ENCODE data around the gene ATXN1.

The ATXN1 gene

DNA sequence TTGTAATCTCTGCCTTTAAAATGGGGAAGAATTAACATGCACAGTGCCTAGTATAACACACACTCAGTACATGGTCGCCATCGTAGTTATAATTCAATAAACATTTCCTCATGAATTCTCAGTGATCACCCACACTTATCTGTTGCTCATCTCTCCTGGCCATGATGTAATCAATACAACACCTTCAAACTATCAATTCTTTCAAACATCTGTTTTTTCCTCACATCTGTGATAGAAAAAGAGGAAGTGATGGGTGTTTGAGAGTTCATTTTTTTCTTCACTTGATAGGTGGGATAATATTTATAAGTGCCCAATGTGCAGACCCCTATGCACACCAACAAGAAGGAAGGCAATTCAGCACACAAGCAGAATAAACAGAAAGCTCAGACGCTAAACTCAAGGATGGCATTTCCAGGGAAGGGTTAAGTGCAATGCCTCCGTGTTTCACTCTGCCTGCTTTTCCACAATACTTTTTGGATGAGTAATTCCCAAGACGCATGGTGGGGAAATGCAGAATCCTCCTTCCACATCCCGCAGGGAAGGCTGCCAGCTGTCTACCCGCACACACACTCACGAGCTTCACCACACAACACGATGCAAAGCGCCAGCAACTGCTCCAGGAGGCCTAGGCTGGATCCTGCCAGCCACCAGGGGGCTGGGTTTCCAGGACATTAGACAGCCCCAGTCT is 422.5 kb downstream of the ATXN1 start:
- DNase-seq = peak; percentile 74

- peak; percentile 75 for DNase-seq
Observed at GRCh38 chr6:16337295-16337975, 423.8 kb downstream of the ATXN1 start.

DNA sequence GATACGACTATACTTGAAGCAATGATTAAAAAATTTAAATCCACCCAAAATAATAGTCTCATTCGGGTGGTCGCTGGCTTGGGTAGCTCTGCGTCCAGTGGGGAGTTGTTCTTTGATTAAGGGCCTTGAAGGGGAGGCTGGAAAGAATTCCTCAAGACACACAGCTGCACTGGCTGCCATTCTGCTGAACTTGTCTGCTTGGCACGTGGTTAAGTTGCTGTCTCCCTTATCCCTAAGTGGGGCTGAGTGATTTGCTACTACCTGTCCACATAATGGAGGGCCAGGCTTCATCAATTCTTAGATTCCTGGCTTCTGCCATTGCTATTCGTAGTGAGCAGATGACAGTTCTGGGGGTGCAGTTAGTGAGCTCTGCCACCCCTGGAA is 424.4 kb downstream of the ATXN1 start:
- no peak for DNase-seq

DNA sequence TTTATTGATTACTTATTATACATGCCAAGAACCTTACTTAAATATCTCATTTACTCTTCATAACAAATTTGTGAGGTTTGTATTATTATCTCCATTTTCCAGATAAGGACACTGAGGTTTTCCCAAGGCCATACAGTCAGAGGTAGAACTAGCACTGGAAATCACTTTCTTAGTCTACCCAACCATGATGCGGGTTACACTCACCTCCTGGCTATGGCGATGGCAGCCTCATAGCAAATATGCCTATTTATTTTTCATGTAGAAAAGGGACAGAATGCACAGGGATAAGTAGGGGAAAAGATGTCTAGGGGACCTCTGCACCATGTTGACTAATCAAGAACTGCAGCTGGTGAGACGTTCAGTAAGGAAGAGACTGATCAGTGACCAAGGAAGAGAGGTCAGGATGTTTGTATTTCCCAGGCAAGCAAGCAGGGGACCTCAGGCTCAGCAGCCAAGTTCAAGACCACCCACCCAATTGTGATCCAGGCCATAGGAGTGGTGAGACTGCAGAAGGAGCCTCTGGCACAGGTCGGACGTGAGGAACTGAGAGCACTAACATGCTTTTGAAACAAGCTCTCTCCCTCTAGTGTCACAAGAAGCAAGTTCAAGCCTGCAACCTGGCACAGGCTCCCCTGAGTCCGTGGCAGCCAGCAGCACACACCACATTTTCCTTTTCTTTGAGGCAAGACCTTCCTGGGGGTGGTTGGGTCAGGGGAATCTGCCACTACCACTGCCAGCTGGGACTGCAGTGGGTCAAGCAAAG is 425.0 kb downstream of the ATXN1 start:
- no peak for DNase-seq

DNA sequence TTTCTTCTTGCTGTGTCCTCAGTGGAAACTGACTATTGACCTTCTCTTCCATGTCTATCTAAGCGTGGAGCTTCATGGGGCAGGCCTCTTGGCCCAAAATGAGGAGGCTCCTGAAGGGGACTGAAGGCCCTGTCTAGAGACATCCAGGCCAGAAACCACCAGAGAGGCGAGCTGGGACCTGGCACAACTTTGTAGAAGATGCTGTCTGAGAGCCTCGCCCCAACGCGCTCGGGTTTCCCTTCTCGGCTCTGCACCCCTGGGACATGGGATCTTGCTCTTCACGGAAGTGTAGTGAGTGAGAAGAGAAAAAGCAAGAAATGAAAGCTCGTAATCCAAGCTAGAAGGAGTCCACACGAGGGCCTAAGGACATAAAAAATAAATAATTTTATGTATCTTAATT is 426.1 kb downstream of the ATXN1 start:
- DNase-seq = no peak

- no peak for DNase-seq
Observed at GRCh38 chr6:16334671-16335070, 426.6 kb downstream of the ATXN1 start.

GRCh38 chr6:16333580-16333979 is 427.7 kb downstream of the ATXN1 start:
- no peak for DNase-seq

GRCh38 chr6:16332175-16332542 is 429.1 kb downstream of the ATXN1 start:
- peak; percentile 68 for DNase-seq

DNA sequence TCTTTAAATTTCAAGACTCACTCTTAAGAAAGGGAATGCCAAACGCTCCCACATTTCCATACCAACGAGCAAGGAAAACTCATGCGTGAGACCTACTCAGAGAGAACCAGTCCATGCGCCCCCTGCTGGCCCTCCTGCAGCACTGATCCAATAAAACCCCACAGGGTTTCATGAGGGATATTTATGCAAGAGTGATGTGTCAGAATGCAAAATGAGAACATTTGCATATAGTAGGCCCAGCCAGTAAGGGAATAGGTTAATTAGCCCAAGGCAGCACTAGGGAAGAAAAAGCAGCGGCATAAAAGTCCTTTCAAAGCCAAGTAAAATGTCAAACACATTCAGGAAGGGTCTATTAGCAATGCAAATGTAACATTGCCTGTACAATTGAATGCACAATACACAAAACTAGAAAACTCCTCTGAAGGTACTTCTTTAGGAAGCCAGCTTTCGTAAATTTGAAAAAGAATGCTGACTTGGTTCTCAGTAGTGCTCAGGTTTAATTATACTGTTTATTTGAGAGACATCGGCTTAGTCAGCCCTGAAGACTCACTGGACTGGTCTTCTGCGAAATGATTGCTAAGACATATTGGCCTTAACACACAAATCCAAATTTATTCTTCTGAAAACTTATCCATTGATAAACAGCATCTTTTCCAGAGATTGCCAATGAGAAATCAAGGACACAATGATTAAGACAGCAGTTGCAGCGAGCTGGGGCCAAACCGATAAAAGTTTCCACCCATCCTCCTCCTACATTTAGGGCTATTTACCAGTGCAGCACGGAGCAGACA is 429.7 kb downstream of the ATXN1 start:
- peak; percentile 65 for DNase-seq

- no peak for DNase-seq
Observed at GRCh38 chr6:16329233-16329632, 432.0 kb downstream of the ATXN1 start.

- no peak for DNase-seq
Observed at GRCh38 chr6:16327777-16328325, 433.4 kb downstream of the ATXN1 start.

- DNase-seq = no peak
Observed at GRCh38 chr6:16326971-16327776, 434.1 kb downstream of the ATXN1 start.

GRCh38 chr6:16326531-16326930 is 434.7 kb downstream of the ATXN1 start:
- DNase-seq = no peak

DNA sequence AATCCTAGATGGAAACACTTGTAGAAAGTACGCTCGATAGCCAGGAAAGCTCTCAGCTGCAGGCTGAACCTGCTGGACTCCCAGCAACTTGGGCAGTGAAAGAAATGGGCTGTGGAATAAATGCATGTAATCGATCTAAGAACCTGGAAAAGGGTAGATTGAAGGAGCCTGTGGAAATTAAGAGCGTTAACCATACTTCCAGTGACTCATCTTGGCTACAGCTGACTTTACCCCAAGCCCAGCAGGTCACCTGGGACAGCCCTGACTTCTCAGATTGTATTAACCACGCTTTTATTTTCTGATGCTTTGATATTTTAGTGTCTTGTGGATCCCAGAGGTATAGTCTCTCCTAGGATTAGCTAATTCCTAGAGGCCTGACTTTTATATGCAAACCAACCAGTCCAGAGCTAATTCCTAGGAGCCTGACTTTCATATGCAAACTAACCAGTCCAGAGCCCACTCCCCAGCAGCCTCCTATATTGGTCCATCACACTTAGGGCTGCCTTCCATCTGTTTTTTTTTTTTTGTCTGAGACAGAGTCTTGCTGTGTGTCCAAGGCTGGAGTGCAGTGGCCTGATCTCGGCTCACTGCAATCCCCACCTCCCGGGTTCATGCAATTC is 436.5 kb downstream of the ATXN1 start:
- no peak for DNase-seq

GRCh38 chr6:16324184-16324583 is 437.1 kb downstream of the ATXN1 start:
- DNase-seq = no peak

- DNase-seq = peak; percentile 78
Observed at GRCh38 chr6:16322666-16323312, 438.5 kb downstream of the ATXN1 start.

DNA sequence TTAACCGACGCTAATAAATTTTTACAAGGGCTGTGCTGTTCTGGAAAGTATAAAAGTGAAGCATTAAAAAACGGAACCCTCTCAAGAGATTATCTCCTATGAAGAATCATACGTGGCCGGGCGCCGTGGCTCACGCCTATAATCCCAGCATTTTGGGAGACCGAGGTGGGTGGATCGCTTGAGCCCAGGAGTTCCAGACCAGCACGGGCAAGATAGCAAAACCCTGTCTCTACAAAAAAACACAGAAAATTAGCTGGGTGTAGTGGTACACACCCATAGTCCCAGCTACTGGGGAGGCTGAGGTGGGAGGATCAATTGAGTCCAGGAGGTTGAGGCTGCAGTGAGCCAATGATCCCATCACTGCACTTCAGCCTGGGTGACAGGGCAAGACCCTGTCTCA is 439.4 kb downstream of the ATXN1 start:
- no peak for DNase-seq

GRCh38 chr6:16321341-16321710 is 439.9 kb downstream of the ATXN1 start:
- no peak for DNase-seq

- DNase-seq = peak; percentile 85
Observed at GRCh38 chr6:16320533-16321340, 440.5 kb downstream of the ATXN1 start.

All from DMS 273 treated with DMSO at 0.1 percent for 48 hours (cell line).